GM19463 (cell line): Measurements from ENCODE around the gene CNNM2.
"Not testable (repeated sequence)": the region's sequence is repeated elsewhere in the genome, so short reads cannot be mapped to it uniquely, and the experiment has no call there.

ENCODE experiments used
- ATAC-seq: cut with Tn5 transposase; IDR thresholded peaks from one replicate; pipeline ENCODE4 v1.9.1; 2021; ENCODE audit warnings: mild to moderate bottlenecking, moderate library complexity; ENCODE audit not compliant: unreplicated experiment

The CNNM2 gene

GRCh38 chr10:103130910-103131309, 212.8 kb downstream of the CNNM2 start:
- ATAC-seq = no peak

- ATAC-seq = not testable (repeated sequence)
Observed at GRCh38 chr10:103135168-103135567, 217.1 kb downstream of the CNNM2 start.

GRCh38 chr10:103139803-103140202, 221.7 kb downstream of the CNNM2 start:
- ATAC-seq = no peak
